ENCODE results near the gene DYRK1B.
"Not testable (repeated sequence)": the region's sequence is repeated elsewhere in the genome, so short reads cannot be mapped to it uniquely, and the experiment has no call there.

The DYRK1B gene

DNA sequence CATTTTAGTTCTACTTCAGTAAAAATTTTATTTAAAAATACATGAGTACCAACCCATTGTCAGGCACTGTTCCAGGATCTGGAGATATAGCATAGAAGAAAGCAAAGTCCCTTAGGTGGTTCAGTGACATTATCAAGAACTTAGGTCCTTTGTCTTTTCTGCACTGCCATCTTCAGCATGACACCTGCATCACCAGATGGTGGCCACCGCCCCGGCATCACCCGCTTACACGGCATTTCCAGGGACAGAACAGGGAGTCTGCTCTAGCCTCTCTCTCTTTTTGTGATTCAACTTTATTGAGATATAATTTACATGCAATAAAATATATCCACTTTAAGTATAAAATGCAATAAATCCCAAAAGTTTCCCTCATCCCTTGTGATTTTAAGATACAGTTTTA lies 23.5 kb downstream of the DYRK1B start:
- DNase-seq (ENCODE audit: low read depth in 2 of 2) = no peak

GRCh38 chr19:39809368-39809767 lies 24.6 kb downstream of the DYRK1B start:
- no peak for DNase-seq (ENCODE audit: low read depth in 2 of 2)

DNA sequence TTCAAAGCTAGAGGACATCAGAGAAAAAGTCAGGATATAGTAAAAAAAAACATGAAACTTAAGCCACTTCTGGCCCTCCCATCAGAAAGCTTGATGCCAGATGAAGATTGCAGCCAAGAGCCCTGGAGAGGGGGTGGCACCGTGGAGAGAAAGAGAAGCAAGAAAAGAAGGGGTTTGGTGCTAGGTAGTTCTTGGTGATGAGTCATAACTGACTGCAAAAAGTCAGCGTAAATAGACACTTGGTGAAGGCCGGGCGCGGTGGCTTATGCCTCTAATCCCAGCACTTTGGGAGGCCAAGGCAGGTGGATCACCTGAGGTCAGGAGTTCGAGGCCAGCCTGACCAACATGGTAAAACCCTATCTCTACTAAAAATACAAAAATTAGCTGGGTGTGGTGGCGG lies 25.3 kb downstream of the DYRK1B start:
- not testable (repeated sequence) for DNase-seq (ENCODE audit: low read depth in 2 of 2)

DNA sequence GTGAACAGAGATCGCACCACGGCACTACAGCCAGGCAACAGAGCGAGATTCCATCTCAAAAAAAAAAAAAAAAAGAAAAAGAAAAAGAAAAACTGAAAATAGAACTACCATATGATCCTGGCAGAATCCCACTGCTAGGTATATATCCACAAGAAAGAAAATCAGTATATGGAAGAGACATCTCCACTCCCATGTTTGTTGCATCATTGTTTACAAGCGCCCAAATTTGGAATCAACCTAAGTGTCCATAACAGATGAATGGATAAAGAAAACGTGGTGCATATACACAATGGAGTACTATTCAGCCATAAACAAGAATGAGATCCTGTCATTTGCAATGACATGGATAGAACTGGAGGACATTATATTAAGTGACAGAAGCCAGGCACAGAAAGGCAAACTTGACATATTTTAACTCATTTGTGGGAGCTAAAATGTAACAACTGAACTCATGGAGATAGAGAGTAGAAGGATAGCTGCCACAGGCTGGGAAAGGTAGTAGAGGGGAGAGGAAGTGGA lies 26.1 kb downstream of the DYRK1B start:
- DNase-seq (ENCODE audit: low read depth in 2 of 2) = no peak

DNA sequence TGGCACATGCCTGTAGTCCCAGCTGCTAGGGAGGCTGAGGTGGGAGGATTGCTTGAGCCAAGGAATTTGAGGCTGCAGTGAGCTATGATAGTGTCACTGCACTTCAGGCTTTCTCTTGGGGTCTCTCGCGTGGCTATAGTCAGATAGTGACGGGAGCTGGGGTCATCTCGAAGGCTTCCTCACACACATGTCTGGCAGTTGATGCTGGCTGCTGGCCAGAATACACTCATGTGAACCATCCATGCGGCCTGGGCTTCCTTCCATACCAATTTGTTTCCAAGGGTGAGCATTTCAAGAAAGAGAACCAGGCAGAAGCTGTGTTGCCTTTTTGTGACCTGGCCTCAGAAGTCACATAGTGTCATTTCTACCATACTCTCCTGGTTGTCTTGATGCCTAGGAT lies 28.9 kb downstream of the DYRK1B start:
- no peak for DNase-seq (ENCODE audit: low read depth in 2 of 2)

DNA sequence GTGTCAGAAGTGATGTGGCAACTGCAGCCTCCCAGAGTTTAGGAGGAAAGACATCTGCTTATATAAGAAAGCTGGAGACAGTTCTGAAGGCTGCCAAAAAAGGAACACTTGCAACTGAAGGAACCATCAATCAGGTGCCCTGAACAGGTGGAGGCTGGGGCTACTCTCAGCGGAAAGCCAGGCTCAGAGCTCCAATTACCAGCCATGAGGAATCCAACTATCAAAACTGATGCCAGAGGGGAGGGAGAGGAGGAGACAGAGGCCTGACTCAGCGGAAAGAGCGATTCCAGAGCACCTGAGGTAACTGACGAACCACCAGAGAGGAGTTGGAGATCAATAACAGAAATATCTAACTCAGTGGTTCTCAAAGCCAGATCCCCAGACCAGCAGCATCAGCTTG lies 31.0 kb downstream of the DYRK1B start:
- DNase-seq (ENCODE audit: low read depth in 2 of 2) = no peak

DNA sequence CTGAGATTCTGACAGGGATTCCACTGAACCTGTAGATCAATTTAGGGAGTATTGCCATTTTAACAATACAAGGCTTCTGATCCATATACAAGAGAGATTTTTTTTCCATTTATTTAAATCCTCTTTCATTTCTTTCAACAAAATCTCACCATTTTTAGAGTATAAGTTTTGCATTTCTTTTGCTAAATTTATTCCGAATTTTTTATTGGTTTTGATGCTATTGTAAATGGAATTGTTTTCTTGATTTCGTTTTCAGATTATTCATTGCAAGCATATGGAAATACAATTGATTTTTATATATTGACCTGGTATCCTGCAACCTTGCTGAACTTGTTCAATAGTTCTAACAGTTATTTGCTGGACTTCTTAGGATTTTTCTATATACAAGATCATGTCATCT lies 36.9 kb downstream of the DYRK1B start:
- DNase-seq (ENCODE audit: low read depth in 2 of 2) = no peak

DNA sequence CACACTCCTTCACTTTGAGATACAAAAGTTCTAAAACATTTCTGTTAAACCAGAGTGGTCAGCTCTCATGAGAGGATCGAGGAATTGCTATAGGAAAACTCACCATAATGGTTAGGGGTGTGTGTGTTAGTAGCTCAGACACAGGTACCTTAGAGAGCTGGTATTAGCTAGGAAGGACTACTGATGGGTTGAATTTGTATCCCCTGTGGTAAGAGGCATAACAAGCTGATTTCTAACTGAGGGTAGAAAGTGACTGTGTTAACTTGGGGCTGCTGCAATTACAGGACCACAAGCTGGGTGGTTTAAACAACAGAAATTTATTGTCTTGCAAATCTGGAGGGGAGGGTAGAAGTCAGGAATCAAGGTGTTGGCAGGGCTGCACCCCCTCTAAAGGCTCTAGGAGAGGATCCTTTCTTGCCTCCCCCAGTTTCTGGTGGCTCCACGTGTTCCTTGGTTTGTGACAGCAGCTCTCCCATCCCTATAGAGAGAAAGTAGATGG lies 37.9 kb downstream of the DYRK1B start:
- no peak for DNase-seq (ENCODE audit: low read depth in 2 of 2)

- no peak for DNase-seq (ENCODE audit: low read depth in 2 of 2)
Observed at GRCh38 chr19:39795001-39795400, 39.0 kb downstream of the DYRK1B start.

DNA sequence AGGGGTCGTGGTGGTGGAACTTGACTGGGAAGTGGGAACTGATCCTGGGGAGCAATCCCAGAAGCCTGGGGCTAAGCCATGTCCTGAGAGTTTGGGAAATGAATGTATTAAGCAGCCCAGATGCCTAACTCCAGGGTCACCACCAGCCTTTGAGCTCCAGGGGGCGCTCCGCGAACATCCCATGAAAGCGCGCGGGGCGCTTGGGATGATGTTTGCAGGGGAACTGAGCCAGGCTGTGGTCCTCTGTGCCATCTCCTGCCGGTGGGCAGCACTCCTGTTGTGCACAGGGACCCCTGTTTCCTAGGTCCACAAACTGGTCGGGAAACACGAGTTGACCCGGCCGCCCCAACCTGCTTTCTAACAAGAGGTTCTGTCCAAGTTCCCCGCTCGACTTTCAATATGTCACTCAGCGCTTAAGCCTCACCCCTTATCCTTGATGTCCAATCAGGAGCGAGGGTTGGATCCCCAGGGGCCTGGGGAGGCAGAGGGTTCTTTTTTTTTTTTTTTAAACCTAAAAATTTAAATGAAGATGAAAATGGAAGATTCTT lies 40.9 kb downstream of the DYRK1B start:
- peak; percentile 47 to 57 for DNase-seq (ENCODE audit: low read depth in 2 of 2)

- no peak for DNase-seq (ENCODE audit: low read depth in 2 of 2)
Observed at GRCh38 chr19:39788244-39788643, 45.7 kb downstream of the DYRK1B start.

DNA sequence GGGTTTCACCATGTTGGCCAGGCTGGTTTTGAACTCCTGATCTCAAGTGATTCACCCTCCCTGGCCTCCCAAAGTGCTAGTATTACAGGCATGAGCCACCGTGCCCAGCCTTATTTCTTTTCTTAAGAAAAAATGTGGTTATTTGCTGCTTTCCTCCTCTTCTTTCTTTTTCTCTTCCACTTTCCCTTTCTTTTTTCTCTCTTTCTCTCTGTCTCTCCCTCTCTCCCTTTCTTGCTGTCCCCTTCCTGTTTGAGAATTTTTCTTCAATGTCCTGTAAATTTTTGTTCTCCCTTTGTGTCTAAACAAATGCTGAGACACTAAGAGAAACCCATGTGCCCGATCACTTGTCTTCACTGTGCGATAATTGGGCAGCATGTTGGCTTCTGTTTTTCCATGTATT lies 53.1 kb downstream of the DYRK1B start:
- DNase-seq (ENCODE audit: low read depth in 2 of 2) = no peak

GRCh38 chr19:39778763-39779162 lies 55.2 kb downstream of the DYRK1B start, which contains the start of gene LEUTX:
Gene LEUTX, plus strand, starts transcription at chr19:39778854. Its CDS starts 67 bp downstream, at chr19:39778921.
- DNase-seq (ENCODE audit: low read depth in 2 of 2) = no peak

Measured in fibroblast of skin of left quadriceps (primary cell).